SKM-1 (cell line): ENCODE measurements around the gene RIPPLY1.
"Not testable (repeated sequence)": the region's sequence is repeated elsewhere in the genome, so short reads cannot be mapped to it uniquely, and the experiment has no call there.

Source experiments
- DNase-seq: peaks from one replicate; lab custom pipeline; 2025; ENCODE audit not compliant: unreplicated experiment; lab: John Stamatoyannopoulos, UW

The RIPPLY1 gene

GRCh38 chrX:106917830-106918500 is 14.8 kb upstream of the RIPPLY1 start:
- no peak for DNase-seq

GRCh38 chrX:106912864-106913263 is 9.7 kb upstream of the RIPPLY1 start:
- DNase-seq, result no peak

- DNase-seq, result no peak
These were observed 3.2 kb upstream of the RIPPLY1 start for GRCh38 chrX:106906361-106906760.

- DNase-seq, result no peak
These were observed 2.0 kb upstream of the RIPPLY1 start for GRCh38 chrX:106905064-106905708.

- no peak for DNase-seq
These were observed 851 bp upstream of the RIPPLY1 start for GRCh38 chrX:106903856-106904528.

- no peak for DNase-seq
These were observed 457 bp downstream of the RIPPLY1 start for GRCh38 chrX:106902684-106903083.

GRCh38 chrX:106901781-106902219 is 1.3 kb downstream of the RIPPLY1 start:
- DNase-seq, result no peak

GRCh38 chrX:106901341-106901740 is 1.8 kb downstream of the RIPPLY1 start:
- DNase-seq, result no peak

- no peak for DNase-seq
These were observed 3.3 kb downstream of the RIPPLY1 start for GRCh38 chrX:106899841-106900240.

GRCh38 chrX:106899276-106899675 is 3.9 kb downstream of the RIPPLY1 start:
- DNase-seq, result no peak

- DNase-seq, result no peak
These were observed 4.7 kb downstream of the RIPPLY1 start for GRCh38 chrX:106898462-106898861.

- no peak for DNase-seq
These were observed 5.9 kb downstream of the RIPPLY1 start for GRCh38 chrX:106897259-106897658.

GRCh38 chrX:106894978-106895452 is 8.1 kb downstream of the RIPPLY1 start:
- DNase-seq, result no peak

GRCh38 chrX:106894392-106894909 is 8.7 kb downstream of the RIPPLY1 start:
- no peak for DNase-seq

- DNase-seq, result no peak
These were observed 11.2 kb downstream of the RIPPLY1 start for GRCh38 chrX:106891762-106892460.

GRCh38 chrX:106889468-106889867 is 13.7 kb downstream of the RIPPLY1 start:
- no peak for DNase-seq

GRCh38 chrX:106875151-106875550 is 28.0 kb downstream of the RIPPLY1 start:
- no peak for DNase-seq

GRCh38 chrX:106874075-106874474 is 29.1 kb downstream of the RIPPLY1 start:
- DNase-seq, result no peak

- not testable (repeated sequence) for DNase-seq
These were observed 30.3 kb downstream of the RIPPLY1 start for GRCh38 chrX:106872796-106873195.

GRCh38 chrX:106863697-106864096 is 39.4 kb downstream of the RIPPLY1 start:
- DNase-seq, result no peak
